Peyer's patch (tissue), 4 donors: ENCODE results near the gene RBBP8NL. TPM values are rescaled to one million over a fixed set of nuclear protein-coding genes. Genes with fewer than 3 reads are reported as not detected.

ENCODE experiments used
- DNase-seq, 3 donors: peaks; one replicate each; pipeline ENCODE4 v3.0.0-alpha.2; 2017 to 2019
- H3K27ac ChIP-seq, 4 donors: fragments of 200-600 bp; sonication (generic); one replicate each; pipeline ENCODE4 v1.5.1; 2016 to 2019
- H3K27me3 ChIP-seq, 2 donors: fragments of 200-600 bp; sonication (generic); one replicate each; pipeline ENCODE4 v1.5.1; 2019
- H3K36me3 ChIP-seq, 3 donors: fragments of 200-600 bp; sonication (generic); one replicate each; pipeline ENCODE4 v1.5.1; 2016 to 2019
- H3K4me1 ChIP-seq, 4 donors: fragments of 200-600 bp; sonication (generic); one replicate each; pipeline ENCODE4 v1.5.1; 2016 to 2019
- H3K4me3 ChIP-seq, 4 donors: fragments of 200-600 bp; sonication (generic); 1 replicate in 3 of 4; 2 replicates in 1 of 4; pipeline ENCODE4 v1.5.1; 2016 to 2019; ENCODE audit warnings: mild to moderate bottlenecking in 1 of 4
- H3K9me3 ChIP-seq, 4 donors: fragments of 200-600 bp; sonication (generic); one replicate each; pipeline ENCODE4 v1.5.1; 2016 to 2019; ENCODE audit warnings: mild to moderate bottlenecking in 1 of 4
- POLR2A ChIP-seq, 2 donors: fragments of 450-650 bp; IDR thresholded peaks; one replicate each; pipeline ENCODE4 v1.5.1; 2017; ENCODE audit warnings: antibody characterized with exemption in 2 of 2, mild to moderate bottlenecking in 2 of 2, moderate library complexity in 2 of 2
- total RNA-seq, 4 donors: library from RNA; depleted of rRNA; stranded (reverse); fragments of >200 nt; gene quantifications; one replicate each; pipeline ENCODE4 v1.1.0, GENCODE V29; 2016
- TF ChIP-seq, protein P1 (sequence below), 6 experiments: fragments of 450-650 bp in 4 of 6; fragments of 200-600 bp in 2 of 6; sonication (generic) in 1 of 6; IDR thresholded peaks; one replicate each; pipeline ENCODE4 v1.5.1; 2017 to 2019; ENCODE audit warnings: antibody characterized with exemption in 6 of 6, mild to moderate bottlenecking in 3 of 6, moderate library complexity in 1 of 6

RBBP8NL gene
- total RNA-seq, 4 donors from 2014 or later: 6.6 to 26.7 (median 13.4) TPM

DNA sequence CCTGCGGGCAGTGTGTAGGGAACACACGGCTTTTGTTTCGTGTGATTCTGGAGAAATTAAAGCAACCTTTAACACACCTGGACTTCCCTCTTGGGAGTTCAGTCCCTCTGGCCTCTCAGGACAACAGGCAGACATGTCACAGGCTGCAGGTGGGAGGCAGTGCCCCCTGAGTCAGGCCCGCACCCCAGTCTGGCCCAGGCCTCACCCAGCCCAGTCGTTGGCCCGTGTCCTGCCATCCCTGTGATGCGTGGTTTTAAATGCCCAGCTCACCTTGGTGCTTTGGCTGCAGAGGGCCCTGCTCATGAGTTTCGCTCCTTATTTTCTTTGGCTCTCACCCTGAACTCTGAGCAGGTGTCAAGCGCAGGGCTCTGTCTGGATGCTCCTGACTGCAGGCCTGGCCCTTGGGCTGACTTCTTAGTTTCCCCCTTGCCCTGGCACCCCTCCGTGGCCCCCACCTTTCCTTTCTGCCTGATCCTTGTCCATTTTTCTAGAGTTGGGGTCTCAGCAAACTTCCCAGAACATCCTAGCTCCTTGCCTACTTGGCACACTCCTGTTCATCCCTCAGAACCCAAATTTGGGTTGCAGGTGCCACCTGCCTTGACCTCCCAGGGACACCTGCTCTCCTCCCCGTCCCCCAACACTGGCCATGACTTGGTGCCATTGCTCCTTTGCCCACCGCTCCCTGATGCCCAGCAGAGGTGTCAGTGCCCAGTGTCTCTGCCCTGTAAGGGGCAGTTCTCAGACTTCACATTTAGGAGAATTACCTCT lies 18.1 kb downstream of the RBBP8NL start:
- H3K27ac ChIP-seq: peak overlapping the region in 3 of 4 donors; percentile 36 to 98 (median 96)
- no peaks in the 10 kb centered on the region for H3K27me3 ChIP-seq
- H3K4me3 ChIP-seq: peak overlapping the region in 2 of 4 donors; percentile 42 to 50
- peaks cover 9 to 77% (median 25%) of the 10 kb centered on the region in 4 donors for H3K4me1 ChIP-seq
- TF ChIP-seq, protein P1, sequence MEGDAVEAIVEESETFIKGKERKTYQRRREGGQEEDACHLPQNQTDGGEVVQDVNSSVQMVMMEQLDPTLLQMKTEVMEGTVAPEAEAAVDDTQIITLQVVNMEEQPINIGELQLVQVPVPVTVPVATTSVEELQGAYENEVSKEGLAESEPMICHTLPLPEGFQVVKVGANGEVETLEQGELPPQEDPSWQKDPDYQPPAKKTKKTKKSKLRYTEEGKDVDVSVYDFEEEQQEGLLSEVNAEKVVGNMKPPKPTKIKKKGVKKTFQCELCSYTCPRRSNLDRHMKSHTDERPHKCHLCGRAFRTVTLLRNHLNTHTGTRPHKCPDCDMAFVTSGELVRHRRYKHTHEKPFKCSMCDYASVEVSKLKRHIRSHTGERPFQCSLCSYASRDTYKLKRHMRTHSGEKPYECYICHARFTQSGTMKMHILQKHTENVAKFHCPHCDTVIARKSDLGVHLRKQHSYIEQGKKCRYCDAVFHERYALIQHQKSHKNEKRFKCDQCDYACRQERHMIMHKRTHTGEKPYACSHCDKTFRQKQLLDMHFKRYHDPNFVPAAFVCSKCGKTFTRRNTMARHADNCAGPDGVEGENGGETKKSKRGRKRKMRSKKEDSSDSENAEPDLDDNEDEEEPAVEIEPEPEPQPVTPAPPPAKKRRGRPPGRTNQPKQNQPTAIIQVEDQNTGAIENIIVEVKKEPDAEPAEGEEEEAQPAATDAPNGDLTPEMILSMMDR (IDR thresholded peaks at IDR 0.05): no peak
- no peak for TF ChIP-seq POLR2A (IDR thresholded peaks at IDR 0.05)
- no peaks in the 10 kb centered on the region for H3K9me3 ChIP-seq
- no peak for DNase-seq
- no peaks in the 10 kb centered on the region for H3K36me3 ChIP-seq

DNA sequence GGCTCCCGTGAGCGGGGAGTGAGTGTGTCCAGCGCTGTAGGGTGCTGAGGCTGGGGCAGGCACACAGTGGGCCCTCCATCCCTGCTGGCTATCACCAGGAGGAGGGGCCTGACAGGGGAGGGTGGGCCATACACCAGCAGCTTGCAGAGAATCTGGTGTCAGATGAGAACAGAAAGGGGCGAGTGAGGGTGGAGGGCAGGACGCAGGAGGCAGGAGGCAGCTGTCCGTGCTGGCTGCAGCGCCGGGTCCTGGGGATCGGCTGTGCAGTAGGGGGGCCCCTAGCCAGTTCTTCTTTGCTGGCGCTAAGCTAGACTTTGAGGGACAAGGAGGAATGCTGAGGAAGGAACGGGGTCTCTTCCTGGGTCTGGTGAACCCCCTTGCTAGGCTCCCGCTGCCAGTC lies 18.7 kb downstream of the RBBP8NL start:
- no peak for TF ChIP-seq POLR2A (IDR thresholded peaks at IDR 0.05)
- TF ChIP-seq, protein P1 (IDR thresholded peaks at IDR 0.05): no peak
- no peaks in the 10 kb centered on the region for H3K36me3 ChIP-seq
- H3K27ac ChIP-seq: peak overlapping the region in 2 of 4 donors; percentile 96 to 98
- DNase-seq: no peak
- H3K4me1 ChIP-seq: peaks cover 6 to 70% (median 25%) of the 10 kb centered on the region in 4 donors
- no peaks in the 10 kb centered on the region for H3K27me3 ChIP-seq
- no peak overlapping the region for H3K4me3 ChIP-seq
- no peaks in the 10 kb centered on the region for H3K9me3 ChIP-seq

DNA sequence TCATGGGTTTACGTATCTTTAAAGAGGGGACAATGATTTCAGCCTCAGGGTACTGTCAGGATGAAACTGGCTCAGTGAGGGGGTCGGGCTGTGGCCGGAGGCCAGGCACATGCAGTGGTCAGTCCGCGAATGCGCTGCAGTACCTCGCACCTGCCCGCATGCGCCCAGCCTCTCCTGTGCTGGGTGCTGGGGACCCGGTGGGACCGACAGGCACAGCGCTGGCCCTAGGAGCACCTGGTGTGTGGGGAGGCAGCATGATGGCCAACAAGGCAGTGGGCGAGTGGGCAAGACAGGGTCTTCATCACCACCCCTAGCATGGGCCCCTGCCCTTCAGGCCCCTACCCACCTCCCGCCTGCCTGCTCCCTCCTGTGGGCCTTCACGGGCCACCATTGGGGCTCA lies 19.3 kb downstream of the RBBP8NL start:
- Histone ChIP-seq H3K27ac (peak overlapping the region in 3 of 4 donors; percentile 76 to 98 (median 86)), H3K27me3 (no peaks in the 10 kb centered on the region), H3K4me1 (peaks cover 6 to 65% (median 25%) of the 10 kb centered on the region in 4 donors), H3K9me3 (no peaks in the 10 kb centered on the region), H3K4me3 (peak overlapping the region in 2 of 4 donors; percentile 65 to 90), H3K36me3 (no peaks in the 10 kb centered on the region)
- TF ChIP-seq, protein P1 (IDR thresholded peaks at IDR 0.05): no peak
- TF ChIP-seq POLR2A (IDR thresholded peaks at IDR 0.05): no peak
- no peak for DNase-seq

DNA sequence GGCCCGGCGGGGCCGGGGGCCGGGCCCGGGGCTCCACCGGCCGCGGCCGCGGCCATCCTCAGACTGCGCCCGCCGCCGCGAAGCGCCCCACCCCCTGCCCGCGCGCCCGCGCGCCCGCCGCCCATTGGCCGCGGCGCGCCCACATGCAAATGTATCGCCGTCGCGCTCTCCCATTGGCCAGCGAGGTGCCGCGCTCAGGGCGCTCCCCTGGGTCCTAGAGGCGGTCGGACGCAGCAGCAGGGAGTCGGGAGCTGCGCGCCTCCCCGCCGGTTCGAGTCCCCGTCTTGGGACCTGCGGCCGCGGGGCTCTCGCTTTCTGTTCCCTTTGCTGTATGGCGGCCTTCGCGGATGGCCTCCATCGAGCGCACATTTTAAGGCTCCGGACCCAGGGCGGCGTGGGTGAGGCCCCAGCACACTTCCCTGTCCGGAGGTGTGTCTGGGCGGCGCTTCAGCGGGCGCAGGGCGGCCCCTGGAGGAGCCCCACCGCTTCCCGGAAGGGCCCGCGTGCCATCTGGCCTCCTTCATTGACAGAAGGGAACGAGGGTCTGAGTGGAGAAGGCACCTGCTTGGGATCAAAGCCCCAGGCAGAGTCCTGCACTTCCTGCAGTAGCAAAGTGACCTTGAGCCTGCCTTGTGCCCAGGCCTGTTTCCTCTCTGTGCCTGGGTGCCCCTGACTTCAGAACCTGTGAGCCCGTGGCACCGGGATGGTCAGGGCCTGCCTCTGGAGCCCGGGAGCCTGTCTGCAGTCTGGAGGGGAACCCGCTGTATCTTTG lies 19.9 kb downstream of the RBBP8NL start, which contains the start of gene CABLES2:
CABLES2 (minus strand) TSS at position 65 of the 772 bp plus-strand sequence; CDS start at position 56, 9 bp downstream.
- Histone ChIP-seq H3K4me1 (peaks cover 6 to 61% (median 25%) of the 10 kb centered on the region in 4 donors), H3K4me3 (peak within 1 kb of the TSS; percentile 56 to 90 (median 70)), H3K27ac (peak within 1 kb of the TSS; percentile 70 to 98 (median 81)), H3K9me3 (no peaks in the 10 kb centered on the region), H3K27me3 (no peaks in the 10 kb centered on the region), H3K36me3 (no peaks in the 10 kb centered on the region)
- TF ChIP-seq, protein P1 (IDR thresholded peaks at IDR 0.05): peak in 4 of 6 experiments; percentile 44 to 61 (median 48)
- TF ChIP-seq POLR2A (IDR thresholded peaks at IDR 0.05): peak; percentile 19 to 57
- DNase-seq: peak; percentile 89 to 97 (median 96)

DNA sequence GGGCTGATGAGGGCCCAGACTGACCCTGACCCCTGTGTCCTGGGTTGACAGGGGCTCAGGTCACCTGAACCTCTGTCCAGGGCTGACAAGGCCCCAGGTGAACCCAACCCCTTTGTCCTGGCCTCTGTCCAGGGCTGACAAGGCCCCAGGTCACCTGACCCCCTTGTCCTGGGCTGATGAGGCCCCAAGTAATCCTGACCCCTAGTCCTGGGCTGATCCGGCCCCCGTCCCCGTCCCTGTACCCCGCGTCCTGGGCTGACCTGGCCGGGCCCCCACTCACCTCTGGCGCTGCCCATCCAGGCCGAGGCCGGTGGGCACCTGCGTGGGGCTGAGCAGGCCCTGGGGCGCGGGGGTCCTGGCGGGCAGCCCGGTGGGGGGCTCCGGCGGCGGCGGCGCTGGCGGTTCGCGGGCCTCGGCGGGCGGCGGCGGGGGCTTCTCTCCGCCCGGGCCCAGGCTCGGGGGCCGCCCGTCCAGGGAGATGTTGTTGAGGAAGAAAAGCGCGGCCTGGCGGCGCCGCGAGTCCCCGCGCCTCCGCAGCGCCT lies 20.6 kb downstream of the RBBP8NL start:
- peaks cover 6 to 61% (median 25%) of the 10 kb centered on the region in 4 donors for H3K4me1 ChIP-seq
- TF ChIP-seq, protein P1 (IDR thresholded peaks at IDR 0.05): no peak
- no peak for TF ChIP-seq POLR2A (IDR thresholded peaks at IDR 0.05)
- peak overlapping the region; percentile 56 to 90 (median 66) for H3K4me3 ChIP-seq
- no peaks in the 10 kb centered on the region for H3K36me3 ChIP-seq
- DNase-seq: no peak
- H3K27me3 ChIP-seq: no peaks in the 10 kb centered on the region
- no peaks in the 10 kb centered on the region for H3K9me3 ChIP-seq
- H3K27ac ChIP-seq: peak overlapping the region; percentile 4 to 68 (median 57)
